WTC11 (cell line): ENCODE data around the gene TPPP3.

Experiments
- CREM ChIP-seq: sonication (generic); formaldehyde crosslinking; IDR thresholded peaks from 2 replicates; pipeline ENCODE4 v1.8.1; 2022; ENCODE audit warnings: mild to moderate bottlenecking, missing genetic modification reagents, moderate library complexity
- ELF4 ChIP-seq: sonication (generic); formaldehyde crosslinking; IDR thresholded peaks from 2 replicates; pipeline ENCODE4 v1.8.1; 2022; ENCODE audit warnings: low read depth, mild to moderate bottlenecking, moderate library complexity, missing genetic modification reagents
- FOXP1 ChIP-seq: sonication (generic); formaldehyde crosslinking; IDR thresholded peaks from 2 replicates; pipeline ENCODE4 v1.8.0; 2022; ENCODE audit warnings: missing genetic modification reagents, mild to moderate bottlenecking, moderate library complexity, borderline replicate concordance
- SP1 ChIP-seq: sonication (generic); formaldehyde crosslinking; conservative IDR thresholded peaks from 2 replicates; pipeline ENCODE4 v1.8.1; 2022; ENCODE audit warnings: missing genetic modification reagents
- ZNF121 ChIP-seq: sonication (generic); formaldehyde crosslinking; IDR thresholded peaks from 2 replicates; pipeline ENCODE4 v1.8.0; 2023; ENCODE audit warnings: missing genetic modification reagents
- ZNF423 ChIP-seq: fragments of 250-450 bp; sonication (Bioruptor Pico); IDR thresholded peaks from 2 replicates; pipeline ENCODE4 v2.1.2; 2022; ENCODE audit warnings: mild to moderate bottlenecking, moderate library complexity
- TF ChIP-seq, protein P1 (sequence below): sonication (generic); formaldehyde crosslinking; IDR thresholded peaks from 2 replicates; pipeline ENCODE4 v1.8.0; 2022; ENCODE audit warnings: mild to moderate bottlenecking, missing genetic modification reagents
- TF ChIP-seq, protein P2 (sequence below): fragments of 200-600 bp; IDR thresholded peaks from 2 replicates; pipeline ENCODE4 v1.8.0; 2022; ENCODE audit warnings: antibody characterized with exemption
- TF ChIP-seq, protein P3 (sequence below): sonication (generic); formaldehyde crosslinking; IDR thresholded peaks from 2 replicates; pipeline ENCODE4 v1.8.1; 2023; ENCODE audit warnings: mild to moderate bottlenecking, moderate library complexity, missing genetic modification reagents

DNA sequence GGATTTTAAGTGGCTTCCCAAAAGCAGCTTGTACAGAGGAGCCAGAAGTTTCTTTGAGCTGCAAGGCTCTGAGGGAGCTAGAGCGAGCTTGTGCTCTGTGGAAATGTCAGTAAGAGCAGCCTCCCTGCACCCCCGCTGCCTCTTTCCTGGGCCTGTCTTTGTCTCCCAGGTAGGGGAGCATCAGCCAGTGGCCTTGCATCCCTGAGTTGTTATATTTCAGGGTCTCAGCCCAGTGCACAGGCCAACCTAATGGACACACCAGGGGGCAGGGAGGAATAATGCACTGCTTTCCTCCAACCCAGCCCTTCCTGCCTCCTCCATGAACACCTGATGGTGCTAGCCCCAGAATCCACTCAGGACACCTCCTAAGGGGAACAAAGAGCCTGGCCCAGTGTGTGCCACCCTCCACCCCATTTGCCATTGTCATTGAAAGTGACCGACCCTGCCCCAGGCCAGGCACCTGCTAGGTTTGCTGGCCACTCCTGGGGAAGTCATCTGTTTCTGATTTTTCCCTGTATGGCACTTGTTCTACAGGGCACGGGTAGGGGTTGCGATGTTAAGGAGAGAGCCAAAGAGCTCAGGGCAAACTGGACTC lies 6.3 kb downstream of the TPPP3 start:
- TF ChIP-seq FOXP1 (CRISPR knock-in tag) (no peak), ZNF121 (CRISPR knock-in tag) (no peak), ZNF423 (no peak), ELF4 (CRISPR knock-in tag) (no peak), CREM (CRISPR knock-in tag) (no peak), SP1 (CRISPR knock-in tag) (no peak)
- TF ChIP-seq, protein P1, sequence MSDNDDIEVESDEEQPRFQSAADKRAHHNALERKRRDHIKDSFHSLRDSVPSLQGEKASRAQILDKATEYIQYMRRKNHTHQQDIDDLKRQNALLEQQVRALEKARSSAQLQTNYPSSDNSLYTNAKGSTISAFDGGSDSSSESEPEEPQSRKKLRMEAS (CRISPR knock-in tag) = no peak
- TF ChIP-seq, protein P2, sequence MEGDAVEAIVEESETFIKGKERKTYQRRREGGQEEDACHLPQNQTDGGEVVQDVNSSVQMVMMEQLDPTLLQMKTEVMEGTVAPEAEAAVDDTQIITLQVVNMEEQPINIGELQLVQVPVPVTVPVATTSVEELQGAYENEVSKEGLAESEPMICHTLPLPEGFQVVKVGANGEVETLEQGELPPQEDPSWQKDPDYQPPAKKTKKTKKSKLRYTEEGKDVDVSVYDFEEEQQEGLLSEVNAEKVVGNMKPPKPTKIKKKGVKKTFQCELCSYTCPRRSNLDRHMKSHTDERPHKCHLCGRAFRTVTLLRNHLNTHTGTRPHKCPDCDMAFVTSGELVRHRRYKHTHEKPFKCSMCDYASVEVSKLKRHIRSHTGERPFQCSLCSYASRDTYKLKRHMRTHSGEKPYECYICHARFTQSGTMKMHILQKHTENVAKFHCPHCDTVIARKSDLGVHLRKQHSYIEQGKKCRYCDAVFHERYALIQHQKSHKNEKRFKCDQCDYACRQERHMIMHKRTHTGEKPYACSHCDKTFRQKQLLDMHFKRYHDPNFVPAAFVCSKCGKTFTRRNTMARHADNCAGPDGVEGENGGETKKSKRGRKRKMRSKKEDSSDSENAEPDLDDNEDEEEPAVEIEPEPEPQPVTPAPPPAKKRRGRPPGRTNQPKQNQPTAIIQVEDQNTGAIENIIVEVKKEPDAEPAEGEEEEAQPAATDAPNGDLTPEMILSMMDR = no peak
- TF ChIP-seq, protein P3, sequence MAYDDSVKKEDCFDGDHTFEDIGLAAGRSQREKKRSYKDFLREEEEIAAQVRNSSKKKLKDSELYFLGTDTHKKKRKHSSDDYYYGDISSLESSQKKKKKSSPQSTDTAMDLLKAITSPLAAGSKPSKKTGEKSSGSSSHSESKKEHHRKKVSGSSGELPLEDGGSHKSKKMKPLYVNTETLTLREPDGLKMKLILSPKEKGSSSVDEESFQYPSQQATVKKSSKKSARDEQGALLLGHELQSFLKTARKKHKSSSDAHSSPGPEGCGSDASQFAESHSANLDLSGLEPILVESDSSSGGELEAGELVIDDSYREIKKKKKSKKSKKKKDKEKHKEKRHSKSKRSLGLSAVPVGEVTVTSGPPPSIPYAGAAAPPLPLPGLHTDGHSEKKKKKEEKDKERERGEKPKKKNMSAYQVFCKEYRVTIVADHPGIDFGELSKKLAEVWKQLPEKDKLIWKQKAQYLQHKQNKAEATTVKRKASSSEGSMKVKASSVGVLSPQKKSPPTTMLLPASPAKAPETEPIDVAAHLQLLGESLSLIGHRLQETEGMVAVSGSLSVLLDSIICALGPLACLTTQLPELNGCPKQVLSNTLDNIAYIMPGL = no peak
